Mucosa of descending colon (tissue), 3 donors: ENCODE measurements around the gene ACTR10. TPM values are rescaled to one million over a fixed set of nuclear protein-coding genes. Genes with fewer than 3 reads are reported as not detected.

Experiments
- ATAC-seq: fragments of 200-7000 bp; cut with Tn5 transposase; one replicate; pipeline ENCODE4 v1.9.1; 2020; ENCODE audit warnings: mild to moderate bottlenecking, moderate library complexity
- DNase-seq, 3 donors: peaks; one replicate each; pipeline ENCODE4 v3.0.0-alpha.2; 2020
- H3K36me3 ChIP-seq: fragments of 200-600 bp; one replicate; pipeline ENCODE4 v1.8.0; 2021; ENCODE audit warnings: low read depth, mild to moderate bottlenecking
- H3K4me1 ChIP-seq: fragments of 200-600 bp; one replicate; pipeline ENCODE4 v1.8.0; 2021; ENCODE audit warnings: low read depth, mild to moderate bottlenecking
- H3K4me3 ChIP-seq: fragments of 200-600 bp; one replicate; pipeline ENCODE4 v1.8.0; 2021; ENCODE audit warnings: mild to moderate bottlenecking
- H3K9me3 ChIP-seq: fragments of 200-600 bp; one replicate; pipeline ENCODE4 v1.8.0; 2021; ENCODE audit warnings: mild to moderate bottlenecking
- intact Hi-C, 2 donors: fragments of 100-400 bp; cut with DNase I in 1 of 2; cut with micrococcal nuclease in 1 of 2; formaldehyde crosslinking; loops; one replicate each; pipeline versions ENCODE4 v1.11.0 to v1.11.1; 2022; cut with DNase I, micrococcal nuclease
- total RNA-seq, 3 donors: library from RNA; stranded (reverse); fragmentation: NEBNext Ultra II Directional in 2 of 3; extraction: Animal tissue kit (Norgen Biotek cat#: 25700) in 2 of 3; gene quantifications; one replicate each; pipeline versions ENCODE4 v1.2.1 to v1.2.4, GENCODE V29; 2021 to 2023
- TF ChIP-seq, protein P1 (sequence below): fragments of 200-600 bp; IDR thresholded peaks from one replicate; pipeline ENCODE4 v1.8.0; 2022; ENCODE audit warnings: antibody characterized with exemption, mild to moderate bottlenecking
- donor health status: DM: no; HTN: no; CAD: no; lungs with moderate emphysema.
- donor health status: DM: no; HTN: no; CAD: no.
- donor health status: DM: no; HTN: yes; CAD: no.

Gene ACTR10
- total RNA-seq, 3 donors from 2014 or later, result 53.1 to 56.5 (median 54.1) TPM

DNA sequence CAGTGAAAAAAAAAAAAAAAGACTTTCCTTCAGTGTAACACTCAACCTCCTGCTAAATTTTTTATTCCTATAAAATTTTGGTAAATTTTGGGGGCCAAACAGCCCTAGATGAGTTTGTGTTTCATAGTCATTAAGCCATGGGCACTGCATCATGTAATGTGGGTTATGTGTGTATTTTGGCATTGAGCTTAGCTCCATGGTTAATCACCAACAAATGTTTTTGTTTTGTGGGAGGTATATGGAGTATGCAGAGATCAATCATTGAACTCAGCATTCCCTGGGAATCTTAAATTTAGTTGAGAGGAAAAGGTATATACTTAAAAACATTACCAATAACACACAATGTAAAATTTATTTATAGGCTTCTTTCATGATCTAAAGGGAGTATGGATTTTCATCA lies 39.4 kb upstream of the ACTR10 start:
- DNase-seq (no peak), ATAC-seq (no peak)
- H3K4me3 ChIP-seq, result no peak overlapping the region
- no peaks in the 10 kb centered on the region for H3K36me3 ChIP-seq
- no peaks in the 10 kb centered on the region for H3K4me1 ChIP-seq
- intact Hi-C loops, result loop anchor here in 1 of 2 donors (10.0 kb wide), 1 partner anchor 56 kb away; no protein-coding TSS in a partner anchor
- TF ChIP-seq, protein P1, sequence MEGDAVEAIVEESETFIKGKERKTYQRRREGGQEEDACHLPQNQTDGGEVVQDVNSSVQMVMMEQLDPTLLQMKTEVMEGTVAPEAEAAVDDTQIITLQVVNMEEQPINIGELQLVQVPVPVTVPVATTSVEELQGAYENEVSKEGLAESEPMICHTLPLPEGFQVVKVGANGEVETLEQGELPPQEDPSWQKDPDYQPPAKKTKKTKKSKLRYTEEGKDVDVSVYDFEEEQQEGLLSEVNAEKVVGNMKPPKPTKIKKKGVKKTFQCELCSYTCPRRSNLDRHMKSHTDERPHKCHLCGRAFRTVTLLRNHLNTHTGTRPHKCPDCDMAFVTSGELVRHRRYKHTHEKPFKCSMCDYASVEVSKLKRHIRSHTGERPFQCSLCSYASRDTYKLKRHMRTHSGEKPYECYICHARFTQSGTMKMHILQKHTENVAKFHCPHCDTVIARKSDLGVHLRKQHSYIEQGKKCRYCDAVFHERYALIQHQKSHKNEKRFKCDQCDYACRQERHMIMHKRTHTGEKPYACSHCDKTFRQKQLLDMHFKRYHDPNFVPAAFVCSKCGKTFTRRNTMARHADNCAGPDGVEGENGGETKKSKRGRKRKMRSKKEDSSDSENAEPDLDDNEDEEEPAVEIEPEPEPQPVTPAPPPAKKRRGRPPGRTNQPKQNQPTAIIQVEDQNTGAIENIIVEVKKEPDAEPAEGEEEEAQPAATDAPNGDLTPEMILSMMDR, result no peak
- H3K9me3 ChIP-seq, result no peaks in the 10 kb centered on the region

DNA sequence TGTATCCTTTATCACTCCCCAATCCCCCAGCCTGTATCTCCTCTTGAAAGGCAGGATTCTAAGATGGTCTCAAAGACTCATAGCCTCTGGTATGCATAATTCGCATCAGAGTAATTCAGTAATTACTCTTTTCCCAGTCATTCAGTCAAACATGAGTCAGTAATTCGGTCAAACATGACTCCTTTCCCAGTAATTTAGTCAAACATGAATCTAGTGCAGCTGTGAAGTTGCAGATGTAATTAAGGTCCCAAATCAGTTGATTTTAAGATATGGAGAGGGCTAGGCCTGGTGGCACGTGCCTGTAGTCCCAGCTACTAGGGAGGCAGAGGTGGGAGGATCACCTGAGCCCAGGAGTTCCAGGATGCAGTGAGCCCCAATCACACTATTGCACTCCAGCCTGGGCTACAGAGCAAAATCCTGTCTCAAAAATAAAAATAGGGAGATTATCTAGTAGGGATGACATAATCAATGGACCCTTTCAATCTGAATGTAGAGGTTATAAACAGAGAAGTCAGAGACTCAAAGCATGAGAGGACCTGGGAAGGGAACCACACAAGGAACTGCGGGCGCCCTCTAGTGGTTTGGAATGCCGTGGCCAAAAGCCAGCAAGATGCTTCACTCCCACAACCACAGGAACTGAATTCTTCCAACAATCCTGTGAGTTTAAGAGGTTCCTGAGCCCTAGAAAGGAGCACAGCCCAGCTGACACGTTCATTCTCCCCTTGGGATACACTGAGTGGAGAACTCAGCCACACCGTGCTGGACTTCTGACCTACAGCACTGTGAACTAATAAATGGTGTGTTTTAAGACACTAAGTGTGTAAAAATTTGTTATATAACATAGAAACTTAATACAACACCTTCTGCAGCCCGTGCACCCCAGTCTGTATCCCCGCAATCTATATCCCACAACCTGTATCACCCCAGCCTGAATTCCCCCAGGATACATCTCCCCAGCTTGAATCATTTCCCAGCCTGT lies 33.7 kb upstream of the ACTR10 start:
- TF ChIP-seq, protein P1, result peak; percentile 79
- H3K36me3 ChIP-seq, result no peaks in the 10 kb centered on the region
- H3K4me1 ChIP-seq, result peaks cover 2% of the 10 kb centered on the region
- DNase-seq, result peak; percentile 71 to 94 (median 85)
- H3K4me3 ChIP-seq, result no peak overlapping the region
- intact Hi-C loops, result loop anchor here (5.0 to 10.0 kb wide), 2 partner anchors 59 to 61 kb away; no protein-coding TSS in a partner anchor
- H3K9me3 ChIP-seq, result no peaks in the 10 kb centered on the region
- ATAC-seq, result peak; percentile 85

DNA sequence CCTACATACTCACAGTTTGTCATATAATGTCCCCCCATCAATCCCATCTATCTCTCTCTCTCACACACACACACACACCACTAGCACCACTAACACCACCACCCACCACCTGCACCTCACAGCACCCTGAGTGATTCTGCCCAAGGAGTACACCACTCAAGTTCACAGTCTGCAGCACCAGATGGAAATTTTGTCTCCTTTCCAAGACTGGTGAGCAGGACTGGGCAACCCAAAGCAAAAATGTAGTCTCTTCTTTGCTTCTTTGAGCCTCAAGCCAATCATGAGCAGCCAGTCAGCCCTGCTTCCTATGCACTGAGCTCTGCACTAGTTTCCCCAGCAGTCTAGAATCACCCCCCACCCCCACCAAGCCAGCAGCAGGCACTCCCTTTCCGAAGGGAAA lies 32.9 kb upstream of the ACTR10 start:
- no peaks in the 10 kb centered on the region for H3K36me3 ChIP-seq
- intact Hi-C loops, result loop anchor here (5.0 to 10.0 kb wide), 2 partner anchors 60 to 62 kb away; no protein-coding TSS in a partner anchor
- ATAC-seq (no peak), DNase-seq (no peak)
- H3K4me3 ChIP-seq, result no peak overlapping the region
- TF ChIP-seq, protein P1, result no peak
- no peaks in the 10 kb centered on the region for H3K9me3 ChIP-seq
- H3K4me1 ChIP-seq, result peaks cover 2% of the 10 kb centered on the region

DNA sequence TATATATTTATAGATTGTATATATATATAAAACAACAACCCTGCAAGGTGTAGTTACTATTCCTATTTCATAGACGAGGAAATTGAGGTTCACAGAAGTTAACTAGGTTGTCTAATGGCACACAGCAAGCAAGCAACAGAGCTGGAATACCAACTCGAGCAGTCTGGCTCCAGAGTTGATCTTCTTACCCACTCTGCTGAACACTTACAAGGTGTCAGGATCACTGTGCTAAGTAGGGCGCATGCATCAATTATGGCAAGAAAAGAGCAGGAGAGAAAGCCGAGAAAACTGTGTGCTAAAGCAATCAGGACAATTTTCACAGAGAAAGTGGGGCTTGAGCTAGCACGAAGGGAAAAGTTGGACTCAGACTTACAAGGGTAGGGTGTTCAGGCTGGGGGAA lies 32.1 kb upstream of the ACTR10 start:
- intact Hi-C loops, result loop anchor here (5.0 to 10.0 kb wide), 2 partner anchors 61 to 63 kb away; no protein-coding TSS in a partner anchor
- H3K4me3 ChIP-seq, result no peak overlapping the region
- H3K9me3 ChIP-seq, result no peaks in the 10 kb centered on the region
- ATAC-seq (no peak), DNase-seq (no peak)
- H3K4me1 ChIP-seq, result peaks cover 2% of the 10 kb centered on the region
- no peaks in the 10 kb centered on the region for H3K36me3 ChIP-seq
- TF ChIP-seq, protein P1, result no peak

DNA sequence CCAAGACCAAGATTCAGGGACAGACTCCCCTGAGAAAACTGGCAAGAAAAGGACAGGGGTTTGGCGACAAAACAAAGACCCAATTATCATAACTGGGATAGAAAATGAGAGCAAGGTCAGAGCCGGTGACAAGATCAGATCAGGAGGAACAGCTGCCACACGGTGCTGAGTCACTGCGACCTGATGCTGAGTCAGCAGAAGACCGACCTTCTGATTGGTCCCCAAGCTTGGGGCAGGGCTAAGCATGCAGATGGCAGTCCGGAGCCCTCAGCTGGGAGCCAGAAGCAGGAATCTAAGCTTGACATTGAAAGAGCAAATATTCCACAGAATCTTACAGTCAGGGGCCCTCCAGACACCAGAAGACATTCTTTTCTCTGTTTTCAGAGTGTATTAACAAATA lies 28.9 kb upstream of the ACTR10 start:
- TF ChIP-seq, protein P1, result no peak
- peak; percentile 75 to 78 (median 78) for DNase-seq
- H3K4me1 ChIP-seq, result peaks cover 2% of the 10 kb centered on the region
- H3K36me3 ChIP-seq, result no peaks in the 10 kb centered on the region
- H3K4me3 ChIP-seq, result no peak overlapping the region
- no peaks in the 10 kb centered on the region for H3K9me3 ChIP-seq
- intact Hi-C loops, result no loop called here
- ATAC-seq, result peak; percentile 98
